ENCODE measurements around the gene IFNAR1. TPM values are rescaled to one million over a fixed set of nuclear protein-coding genes. Genes with fewer than 3 reads are reported as not detected.
A peak's percentile ranks its signal among the peaks of the same experiment; 100 is the strongest.
"Not testable (repeated sequence)": the region's sequence is repeated elsewhere in the genome, so short reads cannot be mapped to it uniquely, and the experiment has no call there.

Gene IFNAR1
- total RNA-seq, 1 donor from 2014 or later: 18.7 TPM

DNA sequence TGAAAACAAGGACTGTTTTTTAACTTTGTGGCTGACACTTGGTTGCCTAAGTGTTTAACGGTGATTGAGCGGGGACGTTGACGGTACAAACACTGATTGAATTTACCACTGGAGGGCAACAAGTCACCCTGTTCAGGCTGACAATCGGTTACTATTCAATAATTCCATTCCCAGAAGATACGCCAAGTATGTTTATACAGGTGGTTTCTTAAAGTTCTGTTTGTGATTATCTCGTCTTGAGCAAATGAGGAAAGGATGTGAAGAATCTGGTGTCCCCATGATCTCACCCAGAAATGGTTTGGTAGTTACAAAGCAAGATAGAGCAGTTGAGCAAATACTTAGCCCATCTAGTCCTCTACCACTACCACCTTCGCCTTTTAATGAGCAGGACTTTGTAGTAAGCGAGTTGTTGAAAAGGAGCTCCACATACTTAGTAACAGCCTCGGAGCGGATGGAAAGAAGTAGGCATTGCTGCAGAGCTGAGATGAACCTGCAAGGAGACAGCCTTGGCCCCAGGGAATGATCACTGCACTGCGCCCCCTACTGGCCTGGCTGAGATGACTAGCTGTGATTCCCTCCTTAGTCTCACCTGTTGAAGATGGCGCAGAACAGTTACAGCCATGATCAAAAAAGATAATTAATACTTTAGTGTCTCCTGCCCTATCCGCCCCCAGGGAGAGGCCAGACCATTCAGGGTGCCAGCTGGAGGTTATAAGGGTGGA lies 36.3 kb downstream of the IFNAR1 start:
- peak; percentile 49 for DNase-seq (ENCODE audit: low read depth)
- Histone ChIP-seq H3K4me3 (ENCODE audit: low read depth, low read length) (no peak overlapping the region), H3K36me3 (ENCODE audit: control insufficient read depth, insufficient read depth, low read length) (no peaks in the 10 kb centered on the region), H3K27me3 (ENCODE audit: control insufficient read depth, insufficient read depth, low read length) (no peaks in the 10 kb centered on the region)
- peak; percentile 81 for TF ChIP-seq CTCF (IDR thresholded peaks at IDR 0.05; ENCODE audit: insufficient read depth, low read length, poor library complexity, severe bottlenecking)

DNA sequence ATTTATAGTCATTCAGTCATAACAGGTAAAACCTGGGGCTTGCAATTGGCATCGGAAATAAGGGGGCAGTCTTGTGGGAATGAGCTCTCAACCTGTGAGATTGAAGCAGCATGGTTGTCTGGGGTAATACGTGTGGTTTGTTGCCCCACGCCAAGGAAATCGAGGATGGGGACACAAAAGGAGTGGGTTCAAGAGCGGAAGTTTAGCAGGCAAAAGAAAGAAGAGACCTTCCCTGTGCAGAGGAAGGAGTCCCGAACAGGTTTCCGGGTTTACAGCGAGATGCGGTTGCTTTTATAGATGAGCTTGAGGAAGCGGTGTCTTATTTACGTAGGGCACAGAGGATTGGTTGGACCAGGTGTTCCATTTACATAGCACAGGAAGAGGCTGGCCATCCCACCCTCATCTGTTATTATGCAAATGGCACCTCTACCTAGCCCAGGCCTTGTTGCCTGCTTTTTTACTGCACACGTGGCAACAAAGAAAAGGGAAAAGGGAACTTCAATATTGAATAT lies 37.3 kb downstream of the IFNAR1 start:
- no peak for DNase-seq (ENCODE audit: low read depth)
- no peak for TF ChIP-seq CTCF (IDR thresholded peaks at IDR 0.05; ENCODE audit: insufficient read depth, low read length, poor library complexity, severe bottlenecking)
- Histone ChIP-seq H3K4me3 (ENCODE audit: low read depth, low read length) (no peak overlapping the region), H3K36me3 (ENCODE audit: control insufficient read depth, insufficient read depth, low read length) (no peaks in the 10 kb centered on the region), H3K27me3 (ENCODE audit: control insufficient read depth, insufficient read depth, low read length) (no peaks in the 10 kb centered on the region)

DNA sequence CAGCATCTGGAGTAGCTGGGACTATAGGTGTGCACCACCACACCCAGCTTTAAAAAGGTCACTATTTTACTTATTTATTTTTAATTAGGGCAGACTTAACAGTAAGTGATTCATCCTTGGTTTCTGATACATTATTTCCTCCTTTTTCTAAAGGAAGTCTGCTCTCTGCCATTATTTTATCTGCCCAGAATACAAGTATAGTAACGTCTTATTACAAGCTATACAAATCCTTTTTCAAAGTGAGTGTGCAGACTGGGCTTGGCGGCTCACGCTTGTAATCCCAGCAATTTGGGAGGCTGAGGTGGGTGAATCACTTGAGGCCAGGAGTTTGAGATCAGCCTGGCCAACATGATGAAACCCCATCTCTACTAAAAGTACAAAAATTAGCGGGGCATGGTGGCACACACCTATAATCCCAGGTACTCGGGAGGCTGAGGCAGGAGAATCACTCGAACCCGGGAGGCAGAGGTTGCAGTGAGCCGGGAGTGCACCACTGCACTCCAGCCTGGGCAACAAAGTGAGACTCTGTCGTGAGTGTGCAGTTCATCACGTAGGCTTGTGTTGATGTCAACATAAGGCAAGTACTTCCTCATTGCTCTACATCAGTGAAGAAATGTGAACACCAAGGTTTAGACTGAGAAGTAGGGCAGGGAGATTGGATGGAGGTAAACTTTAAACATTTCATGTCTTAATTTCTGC lies 39.3 kb downstream of the IFNAR1 start:
- not testable (repeated sequence) for H3K27me3 ChIP-seq (ENCODE audit: control insufficient read depth, insufficient read depth, low read length); DNase-seq (ENCODE audit: low read depth); H3K4me3 ChIP-seq (ENCODE audit: low read depth, low read length); H3K36me3 ChIP-seq (ENCODE audit: control insufficient read depth, insufficient read depth, low read length)

GRCh38 chr21:33364830-33365229 lies 40.1 kb downstream of the IFNAR1 start:
- H3K4me3 ChIP-seq (ENCODE audit: low read depth, low read length): no peak overlapping the region
- H3K36me3 ChIP-seq (ENCODE audit: control insufficient read depth, insufficient read depth, low read length): no peaks in the 10 kb centered on the region
- no peaks in the 10 kb centered on the region for H3K27me3 ChIP-seq (ENCODE audit: control insufficient read depth, insufficient read depth, low read length)
- DNase-seq (ENCODE audit: low read depth): no peak
- no peak for TF ChIP-seq CTCF (IDR thresholded peaks at IDR 0.05; ENCODE audit: insufficient read depth, low read length, poor library complexity, severe bottlenecking)

GRCh38 chr21:33367309-33367973 lies 42.7 kb downstream of the IFNAR1 start:
- H3K27me3 ChIP-seq (ENCODE audit: control insufficient read depth, insufficient read depth, low read length): no peaks in the 10 kb centered on the region
- TF ChIP-seq CTCF (IDR thresholded peaks at IDR 0.05; ENCODE audit: insufficient read depth, low read length, poor library complexity, severe bottlenecking): no peak
- H3K36me3 ChIP-seq (ENCODE audit: control insufficient read depth, insufficient read depth, low read length): no peaks in the 10 kb centered on the region
- H3K4me3 ChIP-seq (ENCODE audit: low read depth, low read length): no peak overlapping the region
- no peak for DNase-seq (ENCODE audit: low read depth)

DNA sequence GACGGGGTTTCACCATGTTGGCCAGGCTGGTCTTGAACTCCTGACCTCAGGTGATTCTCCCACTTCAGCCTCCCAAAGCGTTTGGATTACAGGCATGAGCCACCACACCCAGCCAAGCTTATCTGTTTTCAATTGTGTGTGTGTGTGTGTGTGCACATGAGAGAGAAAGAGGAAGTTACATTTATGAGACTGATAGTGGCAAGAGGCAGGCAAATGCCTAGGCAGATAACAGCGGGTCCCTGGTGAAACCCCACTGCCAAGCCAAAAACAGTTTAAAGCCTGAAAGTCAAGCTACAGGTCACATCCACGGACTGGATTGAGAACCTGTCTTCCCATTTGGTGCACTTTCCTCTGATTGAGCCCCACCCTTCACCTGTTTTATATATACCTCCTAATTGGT lies 43.4 kb downstream of the IFNAR1 start:
- DNase-seq (ENCODE audit: low read depth): no peak
- no peak overlapping the region for H3K4me3 ChIP-seq (ENCODE audit: low read depth, low read length)
- no peaks in the 10 kb centered on the region for H3K36me3 ChIP-seq (ENCODE audit: control insufficient read depth, insufficient read depth, low read length)
- H3K27me3 ChIP-seq (ENCODE audit: control insufficient read depth, insufficient read depth, low read length): no peaks in the 10 kb centered on the region
- no peak for TF ChIP-seq CTCF (IDR thresholded peaks at IDR 0.05; ENCODE audit: insufficient read depth, low read length, poor library complexity, severe bottlenecking)
